ENCODE measurements around the gene CCDC186. TPM values are rescaled to one million over a fixed set of nuclear protein-coding genes. Genes with fewer than 3 reads are reported as not detected.
A peak's percentile ranks its signal among the peaks of the same experiment; 100 is the strongest.

Gene CCDC186
- total RNA-seq, 2 experiments from 2014 or later: 10.5 to 11.6 TPM

DNA sequence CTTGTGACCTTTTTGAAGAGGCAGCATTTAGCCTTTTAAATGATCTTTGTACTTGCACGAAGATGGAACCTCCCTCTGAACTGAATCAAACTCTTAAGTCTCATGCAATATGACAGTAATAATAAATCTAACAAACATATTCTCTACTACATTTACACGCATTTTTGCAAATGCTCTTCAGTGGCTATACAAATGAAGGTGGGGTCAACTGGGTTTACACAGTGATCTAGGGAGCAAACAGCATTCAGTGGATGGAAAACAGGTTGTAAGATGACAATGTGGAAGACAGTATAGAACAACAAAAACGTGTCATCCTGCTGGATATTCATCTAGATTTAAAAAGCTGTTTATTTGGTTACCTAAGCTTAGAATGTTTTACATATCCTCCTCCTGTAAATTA lies 7.5 kb downstream of the CCDC186 start:
- ChIA-PET CTCF (no interaction called here), POLR2A (no interaction called here)
- intact Hi-C loops (cut with micrococcal nuclease): no loop called here
- ATAC-seq (no peak), DNase-seq (no peak)
- H3K4me3 Mint-ChIP-seq: no peak overlapping the region
- H3K27ac Mint-ChIP-seq: no peak overlapping the region
- peaks cover 5% of the 10 kb centered on the region for H3K9me3 Mint-ChIP-seq
- TF ChIP-seq, protein P1, sequence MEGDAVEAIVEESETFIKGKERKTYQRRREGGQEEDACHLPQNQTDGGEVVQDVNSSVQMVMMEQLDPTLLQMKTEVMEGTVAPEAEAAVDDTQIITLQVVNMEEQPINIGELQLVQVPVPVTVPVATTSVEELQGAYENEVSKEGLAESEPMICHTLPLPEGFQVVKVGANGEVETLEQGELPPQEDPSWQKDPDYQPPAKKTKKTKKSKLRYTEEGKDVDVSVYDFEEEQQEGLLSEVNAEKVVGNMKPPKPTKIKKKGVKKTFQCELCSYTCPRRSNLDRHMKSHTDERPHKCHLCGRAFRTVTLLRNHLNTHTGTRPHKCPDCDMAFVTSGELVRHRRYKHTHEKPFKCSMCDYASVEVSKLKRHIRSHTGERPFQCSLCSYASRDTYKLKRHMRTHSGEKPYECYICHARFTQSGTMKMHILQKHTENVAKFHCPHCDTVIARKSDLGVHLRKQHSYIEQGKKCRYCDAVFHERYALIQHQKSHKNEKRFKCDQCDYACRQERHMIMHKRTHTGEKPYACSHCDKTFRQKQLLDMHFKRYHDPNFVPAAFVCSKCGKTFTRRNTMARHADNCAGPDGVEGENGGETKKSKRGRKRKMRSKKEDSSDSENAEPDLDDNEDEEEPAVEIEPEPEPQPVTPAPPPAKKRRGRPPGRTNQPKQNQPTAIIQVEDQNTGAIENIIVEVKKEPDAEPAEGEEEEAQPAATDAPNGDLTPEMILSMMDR (IDR thresholded peaks at IDR 0.05): no peak
- H3K27me3 Mint-ChIP-seq: no peaks in the 10 kb centered on the region
- H3K36me3 Mint-ChIP-seq (ENCODE audit: low read depth): peaks cover 43% of the 10 kb centered on the region
- peaks cover 49% of the 10 kb centered on the region for H3K4me1 Mint-ChIP-seq (ENCODE audit: low read depth)

DNA sequence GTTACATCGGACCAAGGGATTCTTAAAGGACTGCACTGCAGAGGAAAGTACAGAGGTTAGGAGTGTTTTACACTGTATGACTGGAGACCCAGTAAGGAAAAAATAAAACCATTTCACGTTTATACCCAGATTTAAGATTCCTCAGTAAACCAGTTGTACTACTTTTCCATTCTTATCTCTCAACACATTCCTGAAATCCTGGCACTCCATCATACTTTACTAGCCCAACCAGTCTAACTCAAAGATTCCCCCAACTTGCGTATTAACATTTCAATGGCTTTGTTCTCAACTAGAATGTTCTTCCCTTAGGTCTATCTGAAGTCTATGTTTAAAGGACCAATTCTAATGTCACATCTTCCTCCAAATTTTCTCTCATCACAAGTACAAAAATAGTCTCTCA lies 8.0 kb downstream of the CCDC186 start:
- Mint-ChIP-seq H3K27ac (no peak overlapping the region), H3K9me3 (peaks cover 5% of the 10 kb centered on the region), H3K27me3 (no peaks in the 10 kb centered on the region), H3K36me3 (ENCODE audit: low read depth) (peaks cover 44% of the 10 kb centered on the region), H3K4me1 (ENCODE audit: low read depth) (peaks cover 49% of the 10 kb centered on the region), H3K4me3 (no peak overlapping the region)
- no peak for DNase-seq
- no peak for ATAC-seq
- intact Hi-C loops (cut with micrococcal nuclease): no loop called here
- TF ChIP-seq, protein P1 (IDR thresholded peaks at IDR 0.05): no peak
- POLR2A ChIA-PET: interaction anchor here (0.6 to 1.4 kb wide), 3 partner anchors 10 to 42 kb away, joined by 3 to 5 read pairs (median 3); no protein-coding TSS in a partner anchor
- CTCF ChIA-PET: no interaction called here

DNA sequence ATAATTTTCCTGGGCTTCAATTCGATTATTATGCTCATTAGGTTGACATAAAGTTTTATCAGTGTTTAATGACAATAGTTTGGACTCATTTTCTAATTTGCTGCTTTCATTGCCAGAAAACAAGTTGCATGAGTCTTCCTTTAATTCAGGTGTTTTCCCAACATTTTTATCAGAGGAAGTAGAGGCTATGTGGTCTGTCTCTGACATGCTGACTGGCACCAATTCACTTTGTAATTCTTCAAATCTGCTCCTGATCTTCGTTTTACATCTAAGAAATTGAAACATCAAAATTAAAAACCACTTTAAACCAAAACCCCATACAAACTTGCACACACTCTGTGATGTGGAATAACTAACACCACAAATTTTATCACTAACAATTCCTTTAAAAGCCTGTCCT lies 10.9 kb downstream of the CCDC186 start:
- Mint-ChIP-seq H3K4me1 (ENCODE audit: low read depth) (peaks cover 40% of the 10 kb centered on the region), H3K27me3 (no peaks in the 10 kb centered on the region), H3K9me3 (no peaks in the 10 kb centered on the region), H3K4me3 (no peak overlapping the region), H3K27ac (peak overlapping the region; percentile 47), H3K36me3 (ENCODE audit: low read depth) (peaks cover 31% of the 10 kb centered on the region)
- ATAC-seq (no peak), DNase-seq (no peak)
- TF ChIP-seq, protein P1 (IDR thresholded peaks at IDR 0.05): no peak
- POLR2A ChIA-PET: no interaction called here
- intact Hi-C loops (cut with micrococcal nuclease): no loop called here
- CTCF ChIA-PET: no interaction called here

DNA sequence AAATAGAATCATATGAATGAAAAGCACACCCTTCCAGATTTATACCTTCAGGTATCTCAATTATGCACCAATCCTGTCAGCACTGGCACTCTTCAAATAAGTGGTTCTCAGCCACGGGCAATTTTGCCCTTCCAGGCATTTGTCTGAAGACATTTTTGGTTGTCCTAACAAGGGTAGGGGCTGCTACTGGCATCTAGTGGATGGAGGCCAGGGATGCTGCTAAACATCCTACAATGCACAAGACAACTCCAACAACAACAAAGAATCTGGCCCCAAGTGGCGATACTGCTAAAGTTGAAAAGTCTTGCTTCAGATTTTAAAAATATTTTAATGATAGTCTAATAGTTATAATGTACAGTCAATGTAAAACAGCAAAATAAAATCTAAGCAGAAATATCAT lies 16.1 kb downstream of the CCDC186 start:
- peak; percentile 14 for DNase-seq
- Mint-ChIP-seq H3K4me3 (no peak overlapping the region), H3K27ac (no peak overlapping the region), H3K36me3 (ENCODE audit: low read depth) (peaks cover 25% of the 10 kb centered on the region), H3K27me3 (no peaks in the 10 kb centered on the region), H3K4me1 (ENCODE audit: low read depth) (peaks cover 16% of the 10 kb centered on the region), H3K9me3 (no peaks in the 10 kb centered on the region)
- no peak for ATAC-seq
- intact Hi-C loops (cut with micrococcal nuclease): no loop called here
- CTCF ChIA-PET: interaction anchor here (1.4 to 1.6 kb wide), 2 partner anchors 12 to 359 kb away, joined by 3 to 4 read pairs; no protein-coding TSS in a partner anchor
- POLR2A ChIA-PET: no interaction called here
- TF ChIP-seq, protein P1 (IDR thresholded peaks at IDR 0.05): no peak

DNA sequence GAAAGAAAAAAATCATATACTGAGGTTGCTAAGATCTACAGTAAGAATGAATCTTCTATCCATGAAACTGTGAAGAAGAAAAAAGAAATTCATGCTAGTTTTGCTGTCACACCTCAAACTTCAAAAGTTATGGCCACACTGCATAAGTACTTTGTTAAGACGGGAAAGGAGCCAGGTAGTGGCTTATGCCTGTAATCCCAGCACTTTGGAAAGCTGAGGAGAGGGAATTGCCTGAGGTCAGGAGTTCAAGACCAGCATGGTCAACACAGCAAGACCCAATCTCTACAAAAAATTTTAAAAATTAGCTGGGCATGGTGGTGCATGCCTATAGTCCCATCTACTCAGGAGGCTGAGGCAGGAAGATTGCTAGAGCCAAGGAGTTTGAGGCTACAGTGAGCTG lies 22.1 kb downstream of the CCDC186 start:
- intact Hi-C loops (cut with micrococcal nuclease): no loop called here
- H3K27me3 Mint-ChIP-seq: no peaks in the 10 kb centered on the region
- POLR2A ChIA-PET: no interaction called here
- ATAC-seq (no peak), DNase-seq (no peak)
- H3K9me3 Mint-ChIP-seq: no peaks in the 10 kb centered on the region
- peaks cover 4% of the 10 kb centered on the region for H3K4me1 Mint-ChIP-seq (ENCODE audit: low read depth)
- TF ChIP-seq, protein P1 (IDR thresholded peaks at IDR 0.05): no peak
- H3K27ac Mint-ChIP-seq: no peak overlapping the region
- H3K36me3 Mint-ChIP-seq (ENCODE audit: low read depth): peaks cover 19% of the 10 kb centered on the region
- no peak overlapping the region for H3K4me3 Mint-ChIP-seq
- CTCF ChIA-PET: no interaction called here
